ENCODE results near the gene SPIN1.
A peak's percentile ranks its signal among the peaks of the same experiment; 100 is the strongest.

Gene SPIN1

GRCh38 chr9:88488166-88488565 is 99.9 kb downstream of the SPIN1 start:
- no peak for TF ChIP-seq CTCF (IDR thresholded peaks at IDR 0.05)
- H3K4me3 ChIP-seq, result no peak overlapping the region
- H3K27ac ChIP-seq, result no peak overlapping the region
- no peak for DNase-seq (ENCODE audit: low spot score)

- no peak overlapping the region for H3K27ac ChIP-seq
- no peak for TF ChIP-seq CTCF (IDR thresholded peaks at IDR 0.05)
- no peak for DNase-seq (ENCODE audit: low spot score)
- no peak overlapping the region for H3K4me3 ChIP-seq
Measured at GRCh38 chr9:88494983-88495721, 106.9 kb downstream of the SPIN1 start.

- Histone ChIP-seq H3K4me3 (no peak overlapping the region), H3K27ac (no peak overlapping the region)
- no peak for DNase-seq (ENCODE audit: low spot score)
- TF ChIP-seq CTCF (IDR thresholded peaks at IDR 0.05), result no peak
Measured at GRCh38 chr9:88497224-88497623, 109.0 kb downstream of the SPIN1 start.

GRCh38 chr9:88498880-88499279 is 110.6 kb downstream of the SPIN1 start:
- TF ChIP-seq CTCF (IDR thresholded peaks at IDR 0.05), result no peak
- H3K4me3 ChIP-seq, result no peak overlapping the region

DNA sequence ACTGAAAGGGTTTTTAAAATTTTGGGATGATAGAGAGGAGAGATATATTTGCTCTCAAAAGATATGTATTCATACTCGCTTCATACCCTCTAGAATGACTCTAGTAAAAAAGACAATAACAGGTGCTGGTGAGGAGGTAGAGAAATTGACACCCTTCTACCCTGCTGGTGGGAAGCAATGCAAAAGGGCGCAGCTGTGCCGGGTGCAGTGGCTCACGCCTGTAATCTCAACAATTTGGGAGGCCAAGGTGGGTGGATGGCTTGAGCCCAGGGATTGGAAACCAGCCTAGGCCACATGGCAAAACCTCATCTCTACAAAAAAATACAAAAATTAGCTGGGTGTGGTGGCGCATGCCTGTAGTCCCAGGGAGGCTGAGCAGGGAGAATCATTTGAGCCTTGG is 112.8 kb downstream of the SPIN1 start:
- no peak for TF ChIP-seq CTCF (IDR thresholded peaks at IDR 0.05)
- Histone ChIP-seq H3K27ac (no peak overlapping the region), H3K4me3 (no peak overlapping the region)
- DNase-seq (ENCODE audit: low spot score), result peak; percentile 4

More at GRCh38 chr9:88498880-88499279, 110.6 kb downstream of the SPIN1 start:
- no peak overlapping the region for H3K27ac ChIP-seq
- no peak for DNase-seq (ENCODE audit: low spot score)

DNA sequence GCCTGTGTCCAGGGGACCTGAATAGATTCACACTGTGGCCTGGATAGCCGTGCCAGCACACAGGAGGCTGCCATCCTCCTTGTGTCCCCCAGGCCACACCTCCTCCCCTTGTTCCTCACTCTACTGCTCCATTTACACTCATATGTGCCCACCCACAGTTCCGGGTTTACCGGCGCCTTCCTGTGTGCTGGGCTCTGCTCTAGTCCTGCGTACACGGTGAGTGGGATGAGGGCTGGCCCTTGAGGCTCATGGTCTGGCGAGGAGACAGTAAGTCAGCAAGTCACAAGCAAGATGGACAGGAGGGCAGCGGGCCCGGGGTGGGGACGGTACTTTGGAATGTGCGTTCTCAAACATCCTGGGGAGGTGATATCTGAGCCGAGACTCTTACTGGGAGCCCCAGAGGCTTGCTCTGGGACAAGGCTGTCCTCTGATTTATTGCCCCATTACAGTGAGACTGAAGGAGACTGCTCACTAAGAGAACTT is 114.3 kb downstream of the SPIN1 start:
- peak; percentile 49 for DNase-seq (ENCODE audit: low spot score)
- no peak for TF ChIP-seq CTCF (IDR thresholded peaks at IDR 0.05)
- H3K4me3 ChIP-seq, result no peak overlapping the region
- no peak overlapping the region for H3K27ac ChIP-seq

Measured in coronary artery (tissue), 2 donors.